Large intestine (tissue), 3 donors: ENCODE measurements around the gene MARCHF9. TPM values are rescaled to one million over a fixed set of nuclear protein-coding genes. Genes with fewer than 3 reads are reported as not detected.

Experiments used
- DNase-seq, 2 donors: peaks; one replicate each; pipeline versions ENCODE4 v3.0.0 to v3.0.0-alpha.2; 2013
- H3K27ac ChIP-seq: one replicate; pipeline ENCODE4 v1.5.1; 2013; ENCODE audit warnings: low read length
- H3K27me3 ChIP-seq: 2 replicates; pipeline ENCODE4 v1.6.1; 2013; ENCODE audit warnings: low read length; ENCODE audit not compliant: control insufficient read depth, insufficient read depth
- H3K36me3 ChIP-seq: 2 replicates; pipeline ENCODE4 v1.6.1; 2013; ENCODE audit warnings: low read length; ENCODE audit not compliant: control insufficient read depth, insufficient read depth
- H3K4me1 ChIP-seq: one replicate; pipeline ENCODE4 v1.6.1; 2013; ENCODE audit warnings: low read length; ENCODE audit not compliant: control insufficient read depth, insufficient read depth
- H3K4me3 ChIP-seq: one replicate; pipeline ENCODE4 v1.5.1; 2013; ENCODE audit warnings: low read length
- H3K9me3 ChIP-seq: one replicate; pipeline ENCODE4 v1.6.1; 2013; ENCODE audit warnings: mild to moderate bottlenecking, low read depth, low read length, moderate library complexity; ENCODE audit not compliant: control insufficient read depth
- WGBS: methylation state at CpG from one replicate; pipeline ENCODE4 v1.1.5; 2013; ENCODE audit warnings: low lambda C conversion rate; ENCODE audit not compliant: insufficient coverage; 5-methylcytosine and 5-hydroxymethylcytosine counted together
- polyA plus RNA-seq: library from polyadenylated mRNA; unstranded; fragments of 120-200 nt; gene quantifications from one replicate; pipeline ENCODE4 v1.2.1, GENCODE V29; 2013

Gene MARCHF9
- polyA plus RNA-seq, 1 donor, result 28.1 TPM

DNA sequence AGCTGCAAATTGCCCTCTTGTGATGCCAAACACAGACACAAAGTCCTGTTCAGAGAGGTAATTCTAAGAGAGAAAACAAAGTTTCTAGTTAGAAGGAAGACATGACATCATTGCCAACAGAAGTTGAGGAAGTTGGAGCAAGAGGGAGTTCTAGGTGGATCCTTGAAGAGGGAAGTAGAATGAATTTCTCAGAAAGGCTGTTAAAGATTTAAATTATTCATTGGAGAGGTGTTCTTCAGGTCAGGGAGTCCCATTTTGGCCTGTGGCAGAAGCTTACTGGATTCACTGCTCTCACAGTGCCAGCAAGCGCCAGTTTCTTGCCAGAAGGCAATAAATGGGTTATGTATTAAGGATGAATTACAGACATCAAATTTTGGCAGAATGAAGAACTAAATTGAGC lies 43.0 kb downstream of the MARCHF9 start:
- H3K36me3 ChIP-seq, result peaks cover 61% of the 10 kb centered on the region
- no peak overlapping the region for H3K4me3 ChIP-seq
- WGBS, result no CpG with 5 or more reads among the region's 1 CpG
- H3K27me3 ChIP-seq, result no peaks in the 10 kb centered on the region
- no peak overlapping the region for H3K27ac ChIP-seq
- no peak for DNase-seq
- no peaks in the 10 kb centered on the region for H3K4me1 ChIP-seq
- H3K9me3 ChIP-seq, result no peaks in the 10 kb centered on the region

DNA sequence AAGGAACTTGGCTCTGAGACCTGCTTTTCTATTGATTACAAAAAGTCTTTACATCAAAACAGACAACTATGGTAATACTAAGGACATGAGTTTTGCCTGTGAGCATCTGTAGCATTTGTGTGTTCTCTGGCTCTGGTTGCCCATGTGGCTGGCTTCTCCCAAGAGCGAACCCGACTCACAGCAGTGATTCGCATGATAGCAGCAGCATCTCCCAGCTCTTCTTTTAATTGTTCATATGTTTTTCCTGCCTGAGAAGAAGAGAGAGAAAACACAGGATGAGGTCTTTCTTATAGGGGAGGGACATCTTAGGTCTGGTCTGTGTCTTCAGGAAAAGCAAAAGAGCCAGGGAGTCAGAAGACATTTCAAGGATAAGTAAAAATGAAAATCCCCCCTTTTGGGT lies 46.1 kb downstream of the MARCHF9 start:
- Histone ChIP-seq H3K4me1 (no peaks in the 10 kb centered on the region), H3K4me3 (no peak overlapping the region), H3K36me3 (peaks cover 50% of the 10 kb centered on the region), H3K9me3 (no peaks in the 10 kb centered on the region), H3K27me3 (no peaks in the 10 kb centered on the region), H3K27ac (no peak overlapping the region)
- WGBS, result 100% methylated on average over 1 of the region's 3 CpGs
- no peak for DNase-seq

GRCh38 chr12:57802607-57803006 lies 47.7 kb downstream of the MARCHF9 start:
- WGBS, result no CpG with 5 or more reads among the region's 1 CpG
- Histone ChIP-seq H3K36me3 (peaks cover 44% of the 10 kb centered on the region), H3K4me3 (no peak overlapping the region), H3K27ac (no peak overlapping the region), H3K4me1 (no peaks in the 10 kb centered on the region), H3K9me3 (no peaks in the 10 kb centered on the region), H3K27me3 (no peaks in the 10 kb centered on the region)
- no peak for DNase-seq

- no peak for DNase-seq
- no peaks in the 10 kb centered on the region for H3K9me3 ChIP-seq
- H3K4me1 ChIP-seq, result no peaks in the 10 kb centered on the region
- H3K36me3 ChIP-seq, result peaks cover 50% of the 10 kb centered on the region
- H3K27me3 ChIP-seq, result no peaks in the 10 kb centered on the region
- H3K27ac ChIP-seq, result no peak overlapping the region
- no CpG with 5 or more reads among the region's 9 CpGs for WGBS
- H3K4me3 ChIP-seq, result no peak overlapping the region
Measured at GRCh38 chr12:57803319-57803893, 48.5 kb downstream of the MARCHF9 start.

- no peaks in the 10 kb centered on the region for H3K27me3 ChIP-seq
- WGBS, result 100% methylated on average over 1 of the region's 3 CpGs
- peaks cover 63% of the 10 kb centered on the region for H3K36me3 ChIP-seq
Measured at GRCh38 chr12:57806677-57807076, 51.8 kb downstream of the MARCHF9 start.

DNA sequence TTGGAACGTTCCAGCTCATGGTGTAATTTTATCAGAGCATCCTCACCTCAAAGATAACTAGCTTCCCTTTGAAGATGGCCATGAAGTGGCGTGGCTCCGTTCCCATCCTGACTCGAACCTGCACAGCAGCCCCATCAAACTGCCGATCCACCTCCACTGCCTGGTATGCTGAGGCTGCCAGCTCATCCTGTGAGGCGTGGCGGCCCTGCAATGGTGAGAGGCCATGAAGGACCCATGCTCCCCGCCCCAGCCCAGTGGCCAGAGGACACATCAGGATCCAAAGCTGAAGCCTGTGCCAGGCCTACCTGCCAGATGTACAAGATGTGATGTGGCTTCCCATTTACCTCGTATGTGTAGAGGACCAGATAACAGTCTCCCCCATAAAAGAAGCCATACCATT lies 52.4 kb downstream of the MARCHF9 start:
- no peaks in the 10 kb centered on the region for H3K4me1 ChIP-seq
- no peak overlapping the region for H3K4me3 ChIP-seq
- H3K27me3 ChIP-seq, result no peaks in the 10 kb centered on the region
- no peak for DNase-seq
- H3K27ac ChIP-seq, result no peak overlapping the region
- H3K9me3 ChIP-seq, result no peaks in the 10 kb centered on the region
- no CpG with 5 or more reads among the region's 9 CpGs for WGBS
- H3K36me3 ChIP-seq, result peaks cover 63% of the 10 kb centered on the region

More at GRCh38 chr12:57806677-57807076, 51.8 kb downstream of the MARCHF9 start:
- Histone ChIP-seq H3K27ac (no peak overlapping the region), H3K4me1 (no peaks in the 10 kb centered on the region), H3K9me3 (no peaks in the 10 kb centered on the region), H3K4me3 (no peak overlapping the region)
- DNase-seq, result no peak

- Histone ChIP-seq H3K9me3 (no peaks in the 10 kb centered on the region), H3K27ac (no peak overlapping the region), H3K36me3 (peaks cover 57% of the 10 kb centered on the region), H3K27me3 (no peaks in the 10 kb centered on the region), H3K4me1 (no peaks in the 10 kb centered on the region), H3K4me3 (no peak overlapping the region)
- WGBS, result no CpG with 5 or more reads among the region's 5 CpGs
- no peak for DNase-seq
Measured at GRCh38 chr12:57808351-57808750, 53.4 kb downstream of the MARCHF9 start.

DNA sequence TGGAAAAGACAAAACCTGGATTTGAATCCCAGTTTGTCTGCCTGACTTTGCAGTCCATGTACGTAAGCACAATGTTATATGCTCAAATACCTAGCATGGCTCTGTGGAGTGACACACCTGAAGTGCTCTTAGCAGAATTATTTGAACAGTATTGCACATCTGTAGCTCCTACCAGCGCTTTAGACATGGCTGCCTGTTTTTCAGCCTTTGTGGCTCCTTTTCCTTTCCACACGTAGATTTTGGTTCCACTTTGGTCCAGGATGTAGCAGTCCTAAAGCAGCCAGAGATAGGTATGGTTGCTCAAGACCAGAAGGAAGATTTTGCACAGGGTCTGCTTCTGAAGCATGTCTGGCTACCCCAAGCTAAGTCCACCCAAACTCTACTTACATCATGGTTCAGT lies 54.5 kb downstream of the MARCHF9 start:
- H3K36me3 ChIP-seq, result peaks cover 54% of the 10 kb centered on the region
- no CpG with 5 or more reads among the region's 3 CpGs for WGBS

More for the DNA sequence above, 54.5 kb downstream of the MARCHF9 start:
- Histone ChIP-seq H3K4me1 (no peaks in the 10 kb centered on the region), H3K27me3 (no peaks in the 10 kb centered on the region), H3K9me3 (no peaks in the 10 kb centered on the region), H3K4me3 (no peak overlapping the region), H3K27ac (no peak overlapping the region)
- DNase-seq, result no peak

Other genes starting within 250 kb of the MARCHF9 start
- gene DDIT3, start 234.6 kb upstream of the MARCHF9 start, polyA plus RNA-seq, result 39.9 TPM
- 67.7 TPM for gene MBD6, start 232.3 kb upstream of the MARCHF9 start, polyA plus RNA-seq
- 136 TPM for gene DCTN2, start 207.9 kb upstream of the MARCHF9 start, polyA plus RNA-seq
- 12.3 TPM for gene KIF5A, start 205.1 kb upstream of the MARCHF9 start, polyA plus RNA-seq
- gene PIP4K2C, start 163.9 kb upstream of the MARCHF9 start, polyA plus RNA-seq, result 26.0 TPM
- gene DTX3, start 150.3 kb upstream of the MARCHF9 start, polyA plus RNA-seq, result 25.9 TPM
- 17.8 TPM for gene ARHGEF25, start 143.7 kb upstream of the MARCHF9 start, polyA plus RNA-seq
- 2.4 TPM for gene B4GALNT1, start 121.9 kb upstream of the MARCHF9 start, polyA plus RNA-seq
- gene OS9, start 61.0 kb upstream of the MARCHF9 start, polyA plus RNA-seq, result 264 TPM
- gene AGAP2, start 16.4 kb upstream of the MARCHF9 start, polyA plus RNA-seq, result 2.9 TPM
- 62.2 TPM for gene TSPAN31, start 10.1 kb upstream of the MARCHF9 start, polyA plus RNA-seq
- gene CDK4, start 2.8 kb upstream of the MARCHF9 start, polyA plus RNA-seq, result 196 TPM
- gene CYP27B1, start 12.0 kb downstream of the MARCHF9 start, polyA plus RNA-seq, result 1.8 TPM
- gene METTL1, start 17.0 kb downstream of the MARCHF9 start, polyA plus RNA-seq, result 22.8 TPM
- gene EEF1AKMT3, start 17.5 kb downstream of the MARCHF9 start, polyA plus RNA-seq, result 8.0 TPM
- gene TSFM, start 27.7 kb downstream of the MARCHF9 start, polyA plus RNA-seq, result 36.0 TPM
- 9.9 TPM for gene AVIL, start 63.6 kb downstream of the MARCHF9 start, polyA plus RNA-seq
- gene CTDSP2, start 91.6 kb downstream of the MARCHF9 start, polyA plus RNA-seq, result 131 TPM
- gene ATP23, start 186.5 kb downstream of the MARCHF9 start, polyA plus RNA-seq, result 8.5 TPM